ENCODE results near the gene CSTB.

DNA sequence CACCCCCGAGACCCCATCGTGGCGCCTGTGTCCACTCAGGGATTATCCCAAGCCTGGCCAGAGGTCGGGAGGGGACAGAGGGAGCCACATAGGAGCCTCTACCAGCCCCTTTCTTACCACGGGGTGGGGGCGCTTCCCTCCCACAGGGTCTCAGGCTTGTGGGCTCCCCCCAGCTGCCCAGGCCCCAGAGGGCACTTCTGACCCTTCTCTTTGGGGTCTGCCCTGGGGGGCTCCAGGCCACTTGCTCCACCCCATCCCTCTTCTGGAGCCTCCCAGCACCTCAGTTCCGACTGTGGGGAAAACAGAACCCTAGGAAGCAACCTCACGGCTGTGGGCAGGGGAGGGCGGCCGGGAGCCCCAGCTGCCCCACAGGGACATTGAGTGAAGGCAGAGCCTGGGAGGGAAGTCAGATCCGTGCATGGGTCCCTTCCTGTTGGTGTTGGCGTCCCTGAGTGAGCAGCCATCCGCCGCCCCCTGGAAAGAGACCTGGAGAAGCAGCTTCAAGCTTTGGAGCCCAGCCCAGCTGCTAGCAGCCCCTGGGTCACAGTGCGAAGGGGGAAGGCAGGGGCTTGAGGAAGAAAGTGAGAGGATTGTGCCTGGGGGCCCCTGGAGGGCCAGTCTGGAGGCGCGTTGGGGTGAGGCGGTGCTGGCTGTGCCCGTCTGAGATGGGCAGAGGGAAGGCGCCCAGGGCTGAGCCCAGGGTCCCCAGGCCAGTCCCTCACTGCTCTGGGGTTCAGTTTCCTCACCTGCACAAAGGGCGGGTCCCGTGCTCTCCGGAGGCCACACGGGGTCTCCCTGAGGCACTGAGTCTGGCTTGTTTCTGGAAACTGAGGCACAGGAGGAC lies 35.4 kb upstream of the CSTB start:
- TF ChIP-seq EMX1 (CRISPR knock-in tag; IDR thresholded peaks at IDR 0.05) (no peak), NFE2L1 (CRISPR knock-in tag; IDR thresholded peaks at IDR 0.05) (no peak), NR3C1 (CRISPR knock-in tag; conservative IDR thresholded peaks at IDR 0.05; ENCODE audit: low read depth) (no peak), SP1 (CRISPR knock-in tag; conservative IDR thresholded peaks at IDR 0.05) (no peak), NFATC4 (CRISPR knock-in tag; IDR thresholded peaks at IDR 0.05) (no peak)
- TF ChIP-seq, protein P1, sequence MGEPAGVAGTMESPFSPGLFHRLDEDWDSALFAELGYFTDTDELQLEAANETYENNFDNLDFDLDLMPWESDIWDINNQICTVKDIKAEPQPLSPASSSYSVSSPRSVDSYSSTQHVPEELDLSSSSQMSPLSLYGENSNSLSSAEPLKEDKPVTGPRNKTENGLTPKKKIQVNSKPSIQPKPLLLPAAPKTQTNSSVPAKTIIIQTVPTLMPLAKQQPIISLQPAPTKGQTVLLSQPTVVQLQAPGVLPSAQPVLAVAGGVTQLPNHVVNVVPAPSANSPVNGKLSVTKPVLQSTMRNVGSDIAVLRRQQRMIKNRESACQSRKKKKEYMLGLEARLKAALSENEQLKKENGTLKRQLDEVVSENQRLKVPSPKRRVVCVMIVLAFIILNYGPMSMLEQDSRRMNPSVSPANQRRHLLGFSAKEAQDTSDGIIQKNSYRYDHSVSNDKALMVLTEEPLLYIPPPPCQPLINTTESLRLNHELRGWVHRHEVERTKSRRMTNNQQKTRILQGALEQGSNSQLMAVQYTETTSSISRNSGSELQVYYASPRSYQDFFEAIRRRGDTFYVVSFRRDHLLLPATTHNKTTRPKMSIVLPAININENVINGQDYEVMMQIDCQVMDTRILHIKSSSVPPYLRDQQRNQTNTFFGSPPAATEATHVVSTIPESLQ (CRISPR knock-in tag; IDR thresholded peaks at IDR 0.05), result no peak
- TF ChIP-seq, protein P2, sequence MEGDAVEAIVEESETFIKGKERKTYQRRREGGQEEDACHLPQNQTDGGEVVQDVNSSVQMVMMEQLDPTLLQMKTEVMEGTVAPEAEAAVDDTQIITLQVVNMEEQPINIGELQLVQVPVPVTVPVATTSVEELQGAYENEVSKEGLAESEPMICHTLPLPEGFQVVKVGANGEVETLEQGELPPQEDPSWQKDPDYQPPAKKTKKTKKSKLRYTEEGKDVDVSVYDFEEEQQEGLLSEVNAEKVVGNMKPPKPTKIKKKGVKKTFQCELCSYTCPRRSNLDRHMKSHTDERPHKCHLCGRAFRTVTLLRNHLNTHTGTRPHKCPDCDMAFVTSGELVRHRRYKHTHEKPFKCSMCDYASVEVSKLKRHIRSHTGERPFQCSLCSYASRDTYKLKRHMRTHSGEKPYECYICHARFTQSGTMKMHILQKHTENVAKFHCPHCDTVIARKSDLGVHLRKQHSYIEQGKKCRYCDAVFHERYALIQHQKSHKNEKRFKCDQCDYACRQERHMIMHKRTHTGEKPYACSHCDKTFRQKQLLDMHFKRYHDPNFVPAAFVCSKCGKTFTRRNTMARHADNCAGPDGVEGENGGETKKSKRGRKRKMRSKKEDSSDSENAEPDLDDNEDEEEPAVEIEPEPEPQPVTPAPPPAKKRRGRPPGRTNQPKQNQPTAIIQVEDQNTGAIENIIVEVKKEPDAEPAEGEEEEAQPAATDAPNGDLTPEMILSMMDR (IDR thresholded peaks at IDR 0.05), result no peak
- TF ChIP-seq, protein P3, sequence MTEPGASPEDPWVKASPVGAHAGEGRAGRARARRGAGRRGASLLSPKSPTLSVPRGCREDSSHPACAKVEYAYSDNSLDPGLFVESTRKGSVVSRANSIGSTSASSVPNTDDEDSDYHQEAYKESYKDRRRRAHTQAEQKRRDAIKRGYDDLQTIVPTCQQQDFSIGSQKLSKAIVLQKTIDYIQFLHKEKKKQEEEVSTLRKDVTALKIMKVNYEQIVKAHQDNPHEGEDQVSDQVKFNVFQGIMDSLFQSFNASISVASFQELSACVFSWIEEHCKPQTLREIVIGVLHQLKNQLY (CRISPR knock-in tag; IDR thresholded peaks at IDR 0.05), result no peak

All from WTC11 (cell line).